Right renal cortex interstitium (tissue), 3 donors: Measurements from ENCODE around the gene CITED4. TPM values are rescaled to one million over a fixed set of nuclear protein-coding genes. Genes with fewer than 3 reads are reported as not detected.

Experiments used
- DNase-seq, 3 donors: peaks; one replicate each; pipeline ENCODE4 v3.0.0-alpha.2; 2013; ENCODE audit warnings: low read depth in 3 of 3, low spot score in 2 of 3
- polyA plus RNA-seq, 3 donors: library from polyadenylated mRNA; unstranded; fragments of 120-200 nt; gene quantifications; one replicate each; pipeline ENCODE4 v1.2.1, GENCODE V29; 2013; ENCODE audit not compliant: insufficient read length in 3 of 3

Gene CITED4
- polyA plus RNA-seq, 3 donors = 3.0 to 3.7 (median 3.0) TPM

DNA sequence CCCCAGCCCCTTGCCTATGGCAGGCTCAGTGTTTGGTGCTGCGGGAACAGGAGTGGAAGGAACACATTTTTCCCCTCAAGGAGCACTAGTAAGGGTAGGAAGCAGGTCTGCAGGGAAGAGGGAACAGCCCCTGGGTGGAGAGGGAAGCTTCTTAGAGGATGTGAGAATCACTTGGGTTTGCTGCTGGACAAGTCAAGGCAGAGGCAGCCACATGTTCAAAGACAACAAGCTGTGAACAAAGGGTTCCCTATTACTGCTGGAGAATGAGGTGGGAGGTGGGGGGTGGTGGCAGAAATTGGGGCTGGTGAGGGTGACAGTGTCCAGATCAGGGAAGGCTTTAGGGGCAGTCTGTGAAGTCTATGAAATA is 24.8 kb upstream of the CITED4 start:
- DNase-seq = no peak

DNA sequence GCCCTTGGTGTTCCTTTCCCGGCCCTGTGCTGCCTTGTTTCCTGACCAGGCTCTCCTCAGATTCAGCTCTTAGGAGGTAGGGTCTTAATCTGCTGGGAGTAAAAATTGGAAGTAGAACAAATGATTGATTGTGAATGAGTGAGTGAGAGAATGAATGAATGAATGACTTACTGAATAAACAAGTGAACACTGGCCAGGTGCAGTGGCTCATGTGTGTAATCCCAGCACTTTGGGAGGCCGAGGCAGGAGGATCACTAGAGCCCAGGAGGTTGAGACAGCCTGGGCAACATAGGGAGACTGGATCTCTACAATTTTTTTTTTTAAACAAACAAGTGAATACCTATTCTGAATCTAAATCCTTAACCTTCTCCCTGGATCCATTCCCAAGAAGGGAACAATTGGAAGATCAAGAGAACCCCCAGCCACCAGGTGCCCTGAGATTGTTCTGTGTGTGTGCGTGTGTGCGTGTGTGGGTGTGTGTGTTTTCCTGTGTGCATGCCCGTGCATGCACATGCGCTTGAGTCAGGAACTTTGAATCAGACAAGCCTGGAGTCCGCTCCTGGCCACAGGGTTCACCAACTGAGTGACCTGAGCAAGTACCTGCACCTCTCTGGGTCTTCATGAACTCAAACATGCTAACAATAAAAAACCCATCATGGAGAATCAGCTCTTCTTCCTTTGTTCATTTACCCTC is 24.3 kb upstream of the CITED4 start:
- no peak for DNase-seq

DNA sequence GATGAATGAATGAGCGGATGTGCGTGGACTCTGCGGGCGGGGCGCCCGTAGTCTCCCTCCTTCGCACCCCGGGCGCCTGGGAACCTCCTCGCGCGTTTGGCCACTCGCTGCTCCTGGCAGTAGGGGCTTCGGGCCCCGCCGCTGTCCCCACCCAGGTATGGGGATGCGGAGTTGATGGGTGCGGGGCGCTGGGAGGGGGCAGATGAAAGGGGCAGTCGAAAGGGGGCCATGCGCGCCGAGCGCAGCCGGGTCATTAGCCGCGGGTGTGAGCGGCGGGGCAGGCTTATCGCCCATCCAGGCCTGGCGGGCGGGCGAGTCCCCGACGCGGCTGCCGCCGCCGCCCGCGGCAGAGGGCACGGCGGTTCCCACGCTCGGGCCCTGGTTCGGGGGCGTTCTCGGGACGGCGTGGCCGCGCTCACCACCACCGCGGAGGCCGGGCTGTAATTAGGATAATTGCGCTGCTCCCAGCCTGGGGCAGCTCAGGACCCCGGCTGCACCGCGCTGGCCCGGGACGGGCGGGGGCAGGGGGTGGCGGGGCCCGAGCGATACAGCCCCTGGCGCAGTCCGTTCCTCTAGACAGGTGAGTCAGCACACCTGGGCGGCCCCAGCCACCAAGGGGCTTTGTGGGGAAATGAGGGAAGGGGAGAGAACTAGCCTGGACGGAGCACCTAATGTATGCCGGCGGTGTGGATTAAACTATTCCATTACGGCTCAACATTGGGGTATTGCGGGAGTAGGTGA is 22.1 kb upstream of the CITED4 start:
- DNase-seq = no peak

DNA sequence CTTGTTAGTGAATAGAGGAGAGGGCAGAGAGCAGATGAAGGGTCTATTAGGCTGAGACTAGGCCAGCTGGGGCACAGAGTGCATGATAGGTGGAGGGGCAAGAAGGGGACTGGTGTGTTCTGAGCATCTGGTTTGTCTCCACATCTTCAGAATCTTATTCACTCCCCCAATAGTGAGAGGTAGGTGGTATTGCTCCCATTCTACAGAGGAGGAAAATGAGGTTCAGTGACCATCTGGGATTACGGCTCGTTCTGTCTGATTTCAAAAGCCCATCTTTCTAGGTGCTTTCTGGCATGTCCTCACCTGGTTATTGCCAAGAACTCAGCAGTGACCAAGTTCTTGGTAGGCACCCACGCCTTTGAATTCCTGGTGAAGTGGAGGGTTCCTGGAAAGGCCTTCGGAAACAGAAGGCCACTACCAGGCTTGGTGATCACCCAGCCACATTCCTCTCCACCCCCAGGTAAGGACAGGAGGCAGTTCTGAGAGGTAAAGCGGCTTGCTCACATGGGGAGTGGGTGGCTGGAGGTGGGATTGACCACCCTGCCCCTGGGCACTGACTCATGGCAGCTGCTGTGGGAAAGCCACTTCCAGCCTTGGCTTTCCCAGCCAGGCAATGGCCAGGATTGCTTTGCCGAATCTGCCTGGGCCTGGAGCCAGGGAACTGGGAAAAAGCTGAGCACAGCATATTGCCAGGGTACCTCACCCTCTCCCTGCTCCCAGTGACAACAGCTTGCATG is 18.8 kb upstream of the CITED4 start:
- DNase-seq = no peak

DNA sequence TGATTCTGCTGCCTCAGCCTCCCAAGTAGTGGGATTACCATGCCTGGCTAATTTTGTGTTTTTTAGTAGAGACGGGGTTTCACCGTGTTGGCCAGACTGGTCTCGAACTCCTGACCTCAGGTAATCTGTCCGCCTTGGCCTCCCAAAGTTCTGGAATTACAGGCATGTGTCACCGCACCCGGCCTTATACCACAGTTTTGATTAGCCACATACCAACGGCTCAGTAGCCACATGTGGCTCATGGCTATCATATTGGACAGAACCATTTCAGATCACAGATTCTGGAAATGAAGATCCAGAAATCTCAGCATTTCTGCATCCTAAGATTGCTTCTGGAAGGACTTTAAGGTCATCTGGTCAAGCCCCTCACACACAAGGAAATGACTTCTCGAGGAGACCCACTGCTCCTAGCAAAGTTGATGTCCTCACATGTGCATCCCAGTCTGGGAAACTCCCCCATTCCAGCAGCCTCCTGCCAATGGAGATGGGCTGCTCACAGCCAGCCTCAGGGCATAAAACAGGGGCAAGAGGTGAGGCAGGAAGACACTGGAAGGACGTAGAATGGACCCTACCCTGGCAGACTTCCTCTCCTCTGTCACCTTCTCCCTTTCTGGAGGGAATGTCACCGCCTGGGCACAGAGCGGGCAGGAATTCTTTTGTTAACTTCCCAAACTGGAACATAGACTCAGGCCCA is 17.5 kb upstream of the CITED4 start:
- no peak for DNase-seq

DNA sequence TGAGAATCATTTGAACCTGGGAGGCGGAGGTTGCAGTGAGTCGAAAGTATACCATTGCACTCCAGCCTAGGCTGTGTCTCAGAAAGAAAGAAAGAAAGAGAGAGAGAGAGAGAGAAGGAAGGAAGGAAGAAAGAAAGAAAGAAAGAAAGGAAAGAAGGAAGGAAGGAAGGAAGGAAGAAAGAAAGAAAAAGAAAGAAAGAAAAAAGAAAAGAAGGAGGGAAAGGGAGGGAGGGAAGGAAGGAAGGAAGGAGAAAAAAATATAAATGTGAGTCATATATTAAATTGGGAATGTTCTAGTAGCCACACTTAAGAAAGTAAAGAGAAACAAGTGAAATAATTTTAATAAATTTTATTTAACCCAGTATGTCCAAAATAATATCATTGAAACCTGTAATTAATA is 16.7 kb upstream of the CITED4 start:
- no peak for DNase-seq

DNA sequence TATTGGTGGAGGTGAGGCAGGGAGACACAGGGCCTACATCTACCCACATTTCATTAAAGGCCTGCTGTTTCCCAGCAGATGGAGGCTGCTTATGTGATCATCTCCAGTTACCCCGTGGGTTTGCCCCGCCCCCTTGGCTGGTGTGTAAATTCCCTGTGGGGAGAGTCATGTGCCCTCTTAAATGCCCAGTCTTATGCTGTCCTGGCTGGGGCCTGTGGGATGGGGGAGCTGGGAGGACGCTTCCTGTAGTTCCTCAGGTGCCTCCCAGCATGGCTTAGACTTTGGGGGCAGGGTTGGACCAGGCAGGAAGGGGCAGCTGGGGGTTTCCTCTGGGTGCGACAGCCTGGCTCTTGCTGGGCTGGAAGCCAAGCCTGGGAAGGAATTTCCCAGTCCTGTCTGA is 15.5 kb upstream of the CITED4 start:
- DNase-seq = no peak

DNA sequence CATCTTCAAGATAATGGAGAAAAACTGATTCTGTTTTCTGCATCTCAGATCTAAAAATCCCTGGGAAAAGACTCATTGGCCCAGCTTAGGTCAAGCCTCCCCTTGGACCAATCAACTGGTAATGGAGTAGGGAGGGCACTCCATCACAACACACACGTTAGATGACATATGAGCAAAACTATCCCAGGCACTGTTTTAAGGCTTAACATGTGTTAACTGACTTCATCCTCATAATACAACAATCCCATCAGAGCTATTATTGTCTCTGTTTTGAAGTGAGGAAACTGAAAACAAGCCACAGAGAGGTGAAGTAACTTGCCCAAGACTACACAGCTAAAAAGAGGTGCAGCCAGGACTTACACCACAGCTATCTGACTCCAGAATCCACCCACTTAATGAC is 14.7 kb upstream of the CITED4 start:
- no peak for DNase-seq

DNA sequence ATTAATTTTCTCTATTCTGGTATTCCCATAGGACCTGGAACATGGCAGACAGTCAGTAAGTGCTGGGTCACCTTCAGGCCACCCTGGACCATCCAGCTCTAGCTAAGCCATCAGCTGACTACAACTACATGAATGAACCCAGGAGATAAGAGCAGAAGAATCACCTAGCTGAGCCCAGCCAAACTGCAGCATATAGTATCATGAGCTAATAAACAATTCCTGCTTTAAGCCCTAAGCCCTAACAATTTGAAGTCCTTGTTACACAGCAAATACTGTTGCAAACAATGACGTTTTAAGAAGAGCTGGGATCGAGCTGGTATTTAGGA is 14.2 kb upstream of the CITED4 start:
- DNase-seq = no peak

DNA sequence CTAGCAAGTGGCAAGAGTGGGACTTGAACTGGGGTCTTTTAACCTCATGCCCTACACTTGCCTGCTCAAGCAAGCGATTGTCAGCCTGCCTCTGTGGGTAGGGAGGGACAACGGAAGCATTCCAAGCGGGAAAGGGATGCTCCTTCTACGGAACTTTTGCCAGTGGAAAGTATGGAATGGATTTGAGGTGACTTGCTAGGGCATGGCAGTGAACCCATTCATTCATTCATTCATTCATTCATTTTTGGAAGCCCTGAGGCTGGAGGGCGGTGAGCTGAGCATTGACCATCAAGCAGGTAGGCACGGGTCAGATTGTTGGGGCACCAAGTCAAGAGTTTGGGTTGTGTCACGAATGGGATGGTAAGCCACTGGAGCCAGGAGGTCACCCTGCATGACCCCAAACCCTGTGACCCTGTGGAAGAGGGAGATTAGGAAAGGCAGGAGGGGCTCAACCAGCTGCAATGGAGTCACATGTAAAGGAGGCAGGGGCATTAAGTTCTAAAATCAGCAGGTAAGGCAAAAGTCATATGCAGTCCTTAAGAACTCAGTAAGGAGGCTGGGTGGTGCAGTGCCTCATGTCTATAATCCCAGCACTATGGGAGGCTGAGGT is 11.8 kb upstream of the CITED4 start:
- DNase-seq = no peak

DNA sequence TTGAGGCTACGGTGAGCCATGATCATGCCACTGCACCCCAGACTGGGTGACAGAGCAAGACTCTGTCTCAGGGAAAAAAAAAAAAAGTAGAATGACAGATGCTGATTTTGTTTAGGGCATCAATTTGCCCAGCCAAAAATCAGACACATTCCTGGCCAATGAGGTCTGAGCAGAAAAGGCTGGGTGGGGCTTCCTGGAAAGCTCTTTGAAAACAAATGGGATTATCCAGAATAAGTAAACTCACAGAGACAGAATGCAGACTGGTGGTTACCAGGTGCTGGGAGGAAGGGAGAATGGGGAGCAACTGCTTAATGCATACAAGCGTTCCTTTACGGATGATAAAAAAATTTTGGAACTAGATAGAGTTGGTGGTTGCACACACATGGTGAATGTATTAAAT is 10.1 kb upstream of the CITED4 start:
- no peak for DNase-seq

DNA sequence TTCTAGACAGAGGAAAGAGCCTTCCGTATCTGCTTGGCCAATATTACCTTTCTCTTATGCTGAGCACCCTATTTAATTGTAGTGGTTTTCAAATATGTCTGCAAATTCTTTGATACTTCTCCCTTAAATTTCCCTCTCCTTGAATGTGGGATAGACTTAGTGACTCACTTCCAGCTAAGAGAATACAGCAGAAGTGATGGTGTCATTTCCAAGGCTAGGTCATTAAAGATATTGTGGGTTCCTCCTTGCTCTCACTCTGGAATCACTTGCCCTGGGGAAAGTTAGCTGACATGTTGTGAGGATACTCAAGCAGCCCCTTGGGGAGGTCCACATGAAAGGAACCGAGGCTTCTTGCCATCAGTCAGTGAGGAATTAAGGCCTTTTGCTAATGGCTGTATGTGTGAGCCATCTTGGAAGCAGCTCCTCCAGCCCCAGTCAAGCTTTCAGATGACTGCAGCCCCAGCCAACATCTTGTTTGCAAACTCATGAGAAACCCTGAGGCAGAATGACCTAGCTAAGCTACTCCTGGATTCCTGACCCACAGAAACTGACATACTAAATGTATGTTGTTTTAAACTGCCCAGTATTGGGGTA is 8.1 kb upstream of the CITED4 start:
- no peak for DNase-seq

DNA sequence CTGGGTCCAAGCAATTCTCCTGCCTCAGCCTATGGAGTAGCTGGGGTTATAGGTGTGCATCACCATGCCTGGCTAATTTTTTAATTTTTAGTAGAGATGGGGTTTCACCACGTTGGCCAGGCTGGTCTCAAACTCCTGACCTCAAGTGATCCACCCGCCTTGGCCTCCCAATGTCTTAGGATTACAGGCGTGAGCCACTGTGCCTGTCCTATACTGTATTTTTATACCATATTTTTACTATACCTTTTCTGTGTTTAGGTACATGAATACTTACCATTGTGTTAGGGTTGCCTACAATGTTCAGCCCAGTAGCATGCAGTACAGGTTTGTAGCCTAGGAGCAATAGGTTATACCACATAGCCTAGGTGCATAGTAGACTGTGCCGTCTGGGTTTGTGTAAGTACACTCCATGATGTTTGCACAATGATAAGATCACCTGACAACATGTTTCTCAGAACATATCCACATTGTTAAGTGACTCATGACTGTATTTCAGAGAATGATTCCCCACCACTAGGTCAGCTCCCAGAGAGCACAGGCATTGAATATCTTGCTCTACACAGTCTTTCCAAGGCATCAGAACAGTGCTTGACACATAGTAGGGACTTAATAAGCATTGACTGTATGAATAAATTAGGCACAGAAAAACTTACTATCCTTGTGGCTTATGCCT is 6.0 kb upstream of the CITED4 start:
- no peak for DNase-seq

DNA sequence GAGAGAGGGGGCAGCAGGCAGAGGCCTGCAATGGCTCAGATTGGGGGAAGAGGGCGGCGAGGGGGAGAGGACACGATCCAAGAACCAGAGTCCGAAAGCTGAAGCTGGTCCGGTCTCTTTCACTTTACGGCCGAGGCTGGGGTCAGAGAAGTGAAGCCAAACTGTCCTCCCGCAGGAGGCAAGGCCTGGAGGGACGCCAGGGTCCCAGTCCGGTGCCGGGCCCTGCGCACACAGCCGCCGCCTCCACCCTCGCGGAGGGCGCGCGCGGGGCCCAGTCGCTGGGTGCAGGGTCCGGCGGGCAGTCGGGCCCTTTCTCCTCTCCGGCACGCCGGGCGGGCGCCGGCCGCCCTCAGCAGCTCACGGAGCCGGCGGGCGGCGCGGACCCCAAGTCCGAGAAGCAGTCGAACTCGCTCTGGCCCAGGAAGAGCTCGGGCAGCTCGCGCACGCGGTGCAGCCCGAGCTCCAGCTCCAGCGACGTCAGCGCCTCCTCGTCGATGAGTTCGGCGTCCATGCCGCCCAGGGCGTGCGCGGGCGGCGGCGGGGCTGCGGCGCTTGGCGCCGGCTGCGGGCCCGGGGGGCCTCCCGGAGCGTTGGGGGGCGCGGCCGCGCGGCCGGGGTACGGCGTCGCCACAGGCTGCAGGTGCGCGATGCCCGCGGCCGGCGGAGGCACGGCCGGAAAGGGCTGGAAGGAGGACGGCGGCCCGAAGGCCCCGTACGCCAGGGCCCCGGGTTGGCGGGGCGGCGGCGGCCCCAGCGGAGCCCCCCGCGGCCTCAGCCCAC is 749 bp downstream of the CITED4 start:
- DNase-seq = no peak

DNA sequence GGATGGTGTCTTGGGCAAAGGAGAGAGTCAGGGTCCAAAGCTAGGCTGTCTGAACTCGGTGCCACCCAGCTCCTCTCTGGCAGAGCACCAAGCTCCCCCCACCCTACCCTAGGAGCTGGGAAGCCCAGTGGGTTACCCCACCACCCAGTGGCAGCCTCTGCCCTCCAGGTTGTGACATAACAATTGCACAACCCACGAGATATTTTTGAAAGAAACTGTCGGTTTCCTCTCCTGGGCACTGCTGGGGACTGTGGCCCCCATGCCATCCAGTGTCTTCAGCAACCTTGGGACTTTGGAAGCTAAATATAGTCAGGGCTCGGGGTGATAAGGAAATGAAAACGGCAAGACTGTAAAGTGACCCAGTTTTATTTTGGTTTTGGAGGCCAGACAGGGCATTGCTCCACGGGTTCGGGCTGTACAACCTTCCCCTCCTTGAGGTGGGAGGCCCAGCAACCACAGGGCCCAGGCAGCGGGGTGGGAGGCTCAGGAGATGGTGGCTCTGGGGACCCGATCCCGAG is 1.4 kb downstream of the CITED4 start:
- no peak for DNase-seq

DNA sequence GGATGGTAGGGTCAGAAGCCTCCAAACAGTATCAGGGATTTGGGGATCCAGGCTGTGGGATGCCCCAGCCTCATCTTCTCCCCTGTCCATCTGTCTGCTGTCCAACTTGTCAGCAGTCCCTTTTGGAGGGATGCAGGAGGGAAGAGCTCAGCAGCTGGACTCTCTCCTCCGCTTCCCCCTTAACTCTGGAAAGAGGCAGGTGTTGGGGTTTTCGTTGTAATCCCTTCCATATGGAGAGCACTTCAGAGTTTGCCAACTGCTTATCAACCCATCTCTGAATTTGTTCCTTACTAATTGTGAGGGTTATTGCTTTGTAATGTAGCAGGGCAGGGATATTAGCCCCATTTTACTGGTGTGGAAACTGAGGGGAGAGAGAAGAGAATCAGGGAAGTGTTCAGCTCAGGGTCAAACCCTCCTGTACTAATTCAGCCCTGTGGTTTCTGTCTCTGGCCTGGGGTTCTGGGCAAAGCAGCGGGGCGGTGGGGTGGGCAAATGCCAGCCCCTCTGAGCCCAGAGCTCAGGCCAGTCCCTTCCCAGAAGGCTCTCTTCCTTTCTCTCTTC is 3.2 kb downstream of the CITED4 start:
- no peak for DNase-seq

DNA sequence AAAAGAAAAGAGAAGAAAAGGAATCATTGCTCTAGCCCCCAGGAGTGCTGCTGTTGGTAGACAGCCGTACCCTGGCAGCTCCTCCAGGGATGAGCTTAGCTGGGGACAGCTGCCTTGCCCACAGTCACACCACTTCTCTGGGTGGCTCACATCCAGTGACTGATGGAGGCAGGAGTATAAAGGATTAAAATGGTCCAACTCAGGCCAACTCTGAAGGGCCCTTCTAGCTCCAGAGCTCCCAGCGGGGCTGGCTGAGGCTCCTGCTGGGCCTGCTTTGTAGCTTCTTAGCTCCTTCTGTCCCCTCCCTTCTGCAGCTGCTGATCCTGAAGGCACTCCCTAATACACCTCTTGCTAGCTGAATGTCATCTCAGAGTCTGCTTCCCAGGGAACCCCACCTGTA is 4.4 kb downstream of the CITED4 start:
- DNase-seq = no peak

DNA sequence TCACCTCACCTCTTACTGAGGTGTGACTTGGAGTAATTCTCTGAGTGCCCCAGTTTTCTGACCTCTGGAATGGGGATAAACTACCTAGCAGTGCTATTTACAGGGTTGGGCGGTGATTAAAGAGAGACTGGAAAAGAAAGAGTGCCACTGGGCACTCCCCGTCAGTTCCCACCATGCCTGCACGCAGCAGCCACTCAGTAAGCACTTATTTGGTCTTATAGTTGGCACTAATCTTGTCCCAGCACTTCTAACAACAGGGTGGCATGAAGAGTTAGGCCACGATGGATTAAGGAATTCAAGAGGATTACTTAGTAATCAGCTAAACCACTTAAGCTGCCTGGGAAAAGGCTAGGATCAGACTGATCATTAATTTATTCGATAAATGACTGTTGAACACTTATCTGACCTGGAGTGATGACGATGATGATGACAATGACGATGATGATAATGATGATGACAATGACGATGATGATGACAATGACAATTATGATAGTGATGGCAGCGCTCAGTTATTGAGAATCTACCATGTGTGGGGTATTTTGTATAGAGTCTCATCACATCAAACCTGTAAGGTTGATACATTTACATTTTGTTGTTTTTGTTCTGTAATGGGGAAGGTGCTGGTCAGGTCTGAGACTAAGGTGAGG is 5.4 kb downstream of the CITED4 start:
- DNase-seq = no peak
